Midbrain (tissue), 1 donor: ENCODE results near the gene C20orf144.
A peak's percentile ranks its signal among the peaks of the same experiment; 100 is the strongest.

Experiments
- DNase-seq: peaks from one replicate; lab custom pipeline; 2025; lab: John Stamatoyannopoulos, UW

The C20orf144 gene

GRCh38 chr20:33664762-33665144 is 2.6 kb downstream of the C20orf144 start:
- no peak for DNase-seq

- peak; percentile 95 for DNase-seq
Observed at GRCh38 chr20:33666293-33667244, 4.4 kb downstream of the C20orf144 start, which contains the start of gene ACTL10. Gene ACTL10 (plus strand): TSS chr20:33666943. CDS start chr20:33667498, 555 bp downstream.

- no peak for DNase-seq
Observed at GRCh38 chr20:33667245-33667675, 5.1 kb downstream of the C20orf144 start.

GRCh38 chr20:33667676-33668465 is 5.7 kb downstream of the C20orf144 start:
- peak; percentile 61 for DNase-seq

- no peak for DNase-seq
Observed at GRCh38 chr20:33668466-33669155, 6.5 kb downstream of the C20orf144 start.

GRCh38 chr20:33669224-33669623 is 7.1 kb downstream of the C20orf144 start:
- DNase-seq, result no peak

GRCh38 chr20:33669873-33670640 is 7.9 kb downstream of the C20orf144 start:
- no peak for DNase-seq

GRCh38 chr20:33670715-33671499 is 8.8 kb downstream of the C20orf144 start:
- no peak for DNase-seq

GRCh38 chr20:33671573-33672288 is 9.6 kb downstream of the C20orf144 start:
- no peak for DNase-seq

GRCh38 chr20:33672426-33673113 is 10.4 kb downstream of the C20orf144 start:
- DNase-seq, result no peak

- no peak for DNase-seq
Observed at GRCh38 chr20:33673114-33673409, 10.9 kb downstream of the C20orf144 start.

- DNase-seq, result no peak
Observed at GRCh38 chr20:33673410-33674293, 11.5 kb downstream of the C20orf144 start.

GRCh38 chr20:33674294-33675135 is 12.4 kb downstream of the C20orf144 start, which contains the start of gene NECAB3:
Gene NECAB3 (minus strand): TSS chr20:33674428. CDS start chr20:33674352, 76 bp downstream.
- peak; percentile 80 for DNase-seq

GRCh38 chr20:33675136-33675959 is 13.2 kb downstream of the C20orf144 start:
- no peak for DNase-seq

- DNase-seq, result no peak
Observed at GRCh38 chr20:33676121-33676520, 14.0 kb downstream of the C20orf144 start.
